ENCODE results near the gene UBE3D. TPM values are rescaled to one million over a fixed set of nuclear protein-coding genes. Genes with fewer than 3 reads are reported as not detected.

The UBE3D gene
- total RNA-seq, 2 donors from 2014 or later, result 9.3 to 11.5 TPM

DNA sequence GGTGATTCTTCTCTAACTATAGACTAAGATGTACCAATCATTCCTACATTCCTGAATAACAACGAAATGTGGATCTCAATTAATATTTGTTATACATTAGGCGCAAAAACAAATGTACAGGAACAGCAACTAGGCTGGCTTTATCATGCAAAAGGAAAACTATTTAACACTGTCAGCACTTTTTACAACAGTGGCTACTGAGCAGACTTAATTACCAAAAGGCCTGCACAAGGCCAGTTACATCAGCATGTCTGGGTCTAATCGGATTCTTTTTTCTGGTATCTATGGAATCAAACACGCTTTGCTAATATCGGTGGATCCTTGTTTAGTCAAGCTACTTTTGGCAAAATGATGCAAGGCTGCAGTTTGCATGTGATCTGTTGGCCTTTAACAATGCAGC, 176.5 kb downstream of the UBE3D start:
- DNase-seq, result no peak
- no peaks in the 10 kb centered on the region for H3K36me3 ChIP-seq (replicated peaks in 1 of 2; ENCODE audit: insufficient read depth in 1 of 2, low read depth in 2 of 2)
- H3K27me3 ChIP-seq, result no peaks in the 10 kb centered on the region
- ATAC-seq, result no peak
- no peak overlapping the region for H3K27ac ChIP-seq
- intact Hi-C loops (cut with DNase I), result no loop called here
- no peak overlapping the region for H3K4me3 ChIP-seq
- WGBS, 2 donors, result 88 to 91% methylated on average over 5 of the region's 5 CpGs
- H3K9me3 ChIP-seq, result no peaks in the 10 kb centered on the region
- no peaks in the 10 kb centered on the region for H3K4me1 ChIP-seq
- TF ChIP-seq, protein P1, sequence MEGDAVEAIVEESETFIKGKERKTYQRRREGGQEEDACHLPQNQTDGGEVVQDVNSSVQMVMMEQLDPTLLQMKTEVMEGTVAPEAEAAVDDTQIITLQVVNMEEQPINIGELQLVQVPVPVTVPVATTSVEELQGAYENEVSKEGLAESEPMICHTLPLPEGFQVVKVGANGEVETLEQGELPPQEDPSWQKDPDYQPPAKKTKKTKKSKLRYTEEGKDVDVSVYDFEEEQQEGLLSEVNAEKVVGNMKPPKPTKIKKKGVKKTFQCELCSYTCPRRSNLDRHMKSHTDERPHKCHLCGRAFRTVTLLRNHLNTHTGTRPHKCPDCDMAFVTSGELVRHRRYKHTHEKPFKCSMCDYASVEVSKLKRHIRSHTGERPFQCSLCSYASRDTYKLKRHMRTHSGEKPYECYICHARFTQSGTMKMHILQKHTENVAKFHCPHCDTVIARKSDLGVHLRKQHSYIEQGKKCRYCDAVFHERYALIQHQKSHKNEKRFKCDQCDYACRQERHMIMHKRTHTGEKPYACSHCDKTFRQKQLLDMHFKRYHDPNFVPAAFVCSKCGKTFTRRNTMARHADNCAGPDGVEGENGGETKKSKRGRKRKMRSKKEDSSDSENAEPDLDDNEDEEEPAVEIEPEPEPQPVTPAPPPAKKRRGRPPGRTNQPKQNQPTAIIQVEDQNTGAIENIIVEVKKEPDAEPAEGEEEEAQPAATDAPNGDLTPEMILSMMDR (IDR thresholded peaks at IDR 0.05), result no peak
- TF ChIP-seq POLR2A (IDR thresholded peaks at IDR 0.05), result no peak

DNA sequence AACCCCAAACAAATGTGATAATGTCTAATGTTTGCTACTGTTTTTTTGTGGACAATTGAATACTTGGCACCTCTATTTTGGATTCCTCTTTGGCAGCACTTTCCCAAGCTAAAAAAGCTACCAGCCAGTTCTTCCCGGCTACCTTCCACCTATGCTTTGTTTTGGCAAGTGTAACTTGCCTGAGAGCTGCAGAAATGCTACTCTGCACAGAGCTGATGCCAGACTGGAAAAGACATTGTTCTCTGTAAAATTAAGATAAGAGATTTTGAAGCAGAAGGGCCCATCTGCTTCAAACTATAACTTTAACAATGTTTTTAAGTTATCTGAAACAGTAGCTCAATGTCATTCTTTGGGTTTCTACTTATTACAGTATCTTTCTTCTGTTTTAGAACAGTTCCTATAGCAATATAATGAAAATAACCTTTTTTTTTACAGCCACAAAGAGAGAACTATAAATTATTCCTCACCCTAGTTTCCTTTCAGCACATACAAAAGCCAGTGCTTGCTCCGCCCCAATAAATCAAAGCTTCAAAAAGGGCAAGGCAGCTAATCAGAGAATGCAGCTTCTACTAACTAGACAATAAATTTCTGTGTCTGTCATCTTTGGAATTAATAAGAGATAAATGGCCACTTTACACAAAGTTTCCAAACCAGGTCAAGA, 183.1 kb downstream of the UBE3D start:
- Histone ChIP-seq H3K4me3 (no peak overlapping the region), H3K4me1 (no peaks in the 10 kb centered on the region), H3K27me3 (no peaks in the 10 kb centered on the region), H3K36me3 (replicated peaks in 1 of 2; ENCODE audit: insufficient read depth in 1 of 2, low read depth in 2 of 2) (no peaks in the 10 kb centered on the region), H3K9me3 (no peaks in the 10 kb centered on the region), H3K27ac (no peak overlapping the region)
- intact Hi-C loops (cut with DNase I), result no loop called here
- DNase-seq, result no peak
- ATAC-seq, result no peak
- no peak for TF ChIP-seq POLR2A (IDR thresholded peaks at IDR 0.05)
- TF ChIP-seq, protein P1 (IDR thresholded peaks at IDR 0.05), result no peak
- WGBS, 2 donors, result 41 to 52% methylated on average over 2 of the region's 2 CpGs

DNA sequence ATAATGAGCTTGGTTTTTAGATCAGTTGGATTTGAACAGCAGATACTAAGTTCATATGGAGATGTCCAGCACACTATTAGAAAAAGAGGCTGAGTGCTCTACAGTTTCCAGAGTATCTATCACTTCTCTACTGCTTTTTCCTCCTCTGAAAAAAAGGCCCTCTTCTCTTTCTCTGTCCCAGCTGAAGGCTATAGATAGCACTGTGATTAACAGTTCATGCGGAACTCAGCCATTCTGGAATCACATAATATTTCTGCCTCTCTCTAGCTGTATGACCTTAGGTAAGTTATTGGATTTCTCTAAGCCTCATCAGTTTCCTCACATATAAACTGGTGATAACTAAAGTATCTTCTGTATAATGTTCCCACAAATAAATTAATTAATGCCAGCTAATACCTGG, 184.1 kb downstream of the UBE3D start:
- no peaks in the 10 kb centered on the region for H3K4me1 ChIP-seq
- H3K36me3 ChIP-seq (replicated peaks in 1 of 2; ENCODE audit: insufficient read depth in 1 of 2, low read depth in 2 of 2), result no peaks in the 10 kb centered on the region
- 80 to 86% methylated on average over 1 of the region's 1 CpG for WGBS, 2 donors
- no peaks in the 10 kb centered on the region for H3K9me3 ChIP-seq
- no peak overlapping the region for H3K27ac ChIP-seq
- H3K4me3 ChIP-seq, result no peak overlapping the region
- intact Hi-C loops (cut with DNase I), result no loop called here
- TF ChIP-seq, protein P1 (IDR thresholded peaks at IDR 0.05), result no peak
- TF ChIP-seq POLR2A (IDR thresholded peaks at IDR 0.05), result no peak
- ATAC-seq (no peak), DNase-seq (no peak)
- H3K27me3 ChIP-seq, result no peaks in the 10 kb centered on the region

DNA sequence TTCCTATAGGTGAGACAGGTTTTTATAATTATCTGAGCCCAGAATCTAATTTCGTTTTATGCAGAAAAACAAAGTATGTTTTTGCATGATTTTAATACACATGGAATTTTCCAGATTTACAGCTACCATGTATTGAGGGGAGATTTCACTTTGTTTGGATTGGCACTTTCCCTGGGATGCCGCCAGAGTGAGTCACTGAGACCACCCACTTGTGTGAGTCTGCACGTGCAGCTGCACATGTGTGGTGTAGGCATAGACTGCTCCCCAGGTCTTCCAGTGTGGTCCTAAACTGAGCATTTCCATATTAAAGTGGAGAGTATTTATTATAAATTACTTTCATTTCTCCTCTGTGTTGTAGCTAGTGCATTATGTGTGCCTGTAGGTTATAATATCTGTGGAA, 186.8 kb downstream of the UBE3D start:
- Histone ChIP-seq H3K9me3 (no peaks in the 10 kb centered on the region), H3K4me1 (no peaks in the 10 kb centered on the region), H3K4me3 (no peak overlapping the region), H3K27ac (no peak overlapping the region), H3K36me3 (replicated peaks in 1 of 2; ENCODE audit: insufficient read depth in 1 of 2, low read depth in 2 of 2) (no peaks in the 10 kb centered on the region), H3K27me3 (no peaks in the 10 kb centered on the region)
- TF ChIP-seq, protein P1 (IDR thresholded peaks at IDR 0.05), result no peak
- TF ChIP-seq POLR2A (IDR thresholded peaks at IDR 0.05), result no peak
- DNase-seq (no peak), ATAC-seq (no peak)
- intact Hi-C loops (cut with DNase I), result no loop called here
- WGBS, 2 donors, result 60 to 74% methylated on average over 3 of the region's 3 CpGs
